Measurements from ENCODE around the gene SMIM41.

DNA sequence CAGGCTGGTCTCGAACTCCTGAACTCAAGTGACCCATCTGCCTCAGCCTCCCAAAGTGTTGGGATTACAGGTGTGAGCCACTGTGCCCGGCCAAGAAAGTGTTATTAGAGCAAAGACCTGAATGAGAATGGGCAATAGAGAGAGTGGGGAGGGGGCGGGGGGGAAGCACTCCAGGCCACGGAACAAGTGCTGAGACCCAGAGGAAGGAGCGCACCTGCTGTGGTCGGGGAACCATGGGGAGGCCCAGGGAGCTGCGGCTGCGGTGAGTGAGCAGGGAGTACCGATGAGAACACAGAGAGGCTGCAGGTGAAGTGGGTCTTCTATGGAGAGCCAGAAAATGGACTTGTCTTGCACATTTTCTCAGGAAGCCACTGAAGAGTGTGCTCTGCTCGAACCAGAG lies 10.8 kb downstream of the SMIM41 start:
- TF ChIP-seq, protein P1, sequence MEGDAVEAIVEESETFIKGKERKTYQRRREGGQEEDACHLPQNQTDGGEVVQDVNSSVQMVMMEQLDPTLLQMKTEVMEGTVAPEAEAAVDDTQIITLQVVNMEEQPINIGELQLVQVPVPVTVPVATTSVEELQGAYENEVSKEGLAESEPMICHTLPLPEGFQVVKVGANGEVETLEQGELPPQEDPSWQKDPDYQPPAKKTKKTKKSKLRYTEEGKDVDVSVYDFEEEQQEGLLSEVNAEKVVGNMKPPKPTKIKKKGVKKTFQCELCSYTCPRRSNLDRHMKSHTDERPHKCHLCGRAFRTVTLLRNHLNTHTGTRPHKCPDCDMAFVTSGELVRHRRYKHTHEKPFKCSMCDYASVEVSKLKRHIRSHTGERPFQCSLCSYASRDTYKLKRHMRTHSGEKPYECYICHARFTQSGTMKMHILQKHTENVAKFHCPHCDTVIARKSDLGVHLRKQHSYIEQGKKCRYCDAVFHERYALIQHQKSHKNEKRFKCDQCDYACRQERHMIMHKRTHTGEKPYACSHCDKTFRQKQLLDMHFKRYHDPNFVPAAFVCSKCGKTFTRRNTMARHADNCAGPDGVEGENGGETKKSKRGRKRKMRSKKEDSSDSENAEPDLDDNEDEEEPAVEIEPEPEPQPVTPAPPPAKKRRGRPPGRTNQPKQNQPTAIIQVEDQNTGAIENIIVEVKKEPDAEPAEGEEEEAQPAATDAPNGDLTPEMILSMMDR (IDR thresholded peaks at IDR 0.05): no peak
- no peak for TF ChIP-seq POLR2A (IDR thresholded peaks at IDR 0.05)
